ENCODE measurements around the gene AJM1. TPM values are rescaled to one million over a fixed set of nuclear protein-coding genes. Genes with fewer than 3 reads are reported as not detected.
"Not testable (repeated sequence)": the region's sequence is repeated elsewhere in the genome, so short reads cannot be mapped to it uniquely, and the experiment has no call there.

The AJM1 gene
- total RNA-seq, 2 experiments from 2014 or later: 3.8 to 4.2 TPM

- H3K9me3 Mint-ChIP-seq: no peaks in the 10 kb centered on the region
- POLR2A ChIA-PET: no interaction called here
- no peak for DNase-seq
- CTCF ChIA-PET: interaction anchor here (0.6 kb wide), 1 partner anchor 24 kb away, joined by 3 read pairs; no protein-coding TSS in a partner anchor
- H3K27ac Mint-ChIP-seq: peak overlapping the region; percentile 67
- H3K36me3 Mint-ChIP-seq: peaks cover 10% of the 10 kb centered on the region
- H3K27me3 Mint-ChIP-seq: no peaks in the 10 kb centered on the region
- H3K4me3 Mint-ChIP-seq: peak overlapping the region; percentile 87
- intact Hi-C loops (cut with micrococcal nuclease): no loop called here
- H3K4me1 Mint-ChIP-seq (ENCODE audit: low read depth): peaks cover 18% of the 10 kb centered on the region
These were observed 22.9 kb downstream of the AJM1 start for GRCh38 chr9:136865041-136865767.

- Mint-ChIP-seq H3K4me1 (ENCODE audit: low read depth) (peaks cover 18% of the 10 kb centered on the region), H3K9me3 (no peaks in the 10 kb centered on the region), H3K4me3 (peak overlapping the region; percentile 87), H3K27me3 (no peaks in the 10 kb centered on the region), H3K27ac (peak overlapping the region; percentile 67), H3K36me3 (peaks cover 8% of the 10 kb centered on the region)
- POLR2A ChIA-PET: interaction anchor here (0.7 to 1.0 kb wide), 3 partner anchors 9 to 36 kb away, joined by 3 to 6 read pairs (median 5); no protein-coding TSS in a partner anchor
- no peak for DNase-seq
- CTCF ChIA-PET: interaction anchor here (3.1 kb wide), 1 partner anchor 23 kb away, joined by 10 read pairs; the partner anchor contains the start of gene AJM1
- intact Hi-C loops (cut with micrococcal nuclease): loop anchor here (1.0 kb wide), 2 partner anchors 17 to 21 kb away; partner anchors contain the start of gene TRAF2
These were observed 23.5 kb downstream of the AJM1 start for GRCh38 chr9:136865768-136866103.

- not testable (repeated sequence) for H3K9me3 Mint-ChIP-seq, H3K27ac Mint-ChIP-seq, H3K27me3 Mint-ChIP-seq, DNase-seq, H3K36me3 Mint-ChIP-seq
- Mint-ChIP-seq H3K4me1 (ENCODE audit: low read depth) (peaks cover 18% of the 10 kb centered on the region), H3K4me3 (peak overlapping the region; percentile 67)
- ChIA-PET POLR2A (interaction anchor here (1.3 kb wide), 1 partner anchor 15 kb away, joined by 4 read pairs; no protein-coding TSS in a partner anchor), CTCF (interaction anchor here (1.2 to 3.1 kb wide), 2 partner anchors 16 to 24 kb away, joined by 3 to 10 read pairs; partner anchors contain the start of gene AJM1)
- intact Hi-C loops (cut with micrococcal nuclease): loop anchor here (1.0 kb wide), 2 partner anchors 15 to 19 kb away; partner anchors contain the start of gene TRAF2
These were observed 24.7 kb downstream of the AJM1 start for GRCh38 chr9:136866898-136867421.

- DNase-seq: no peak
- Mint-ChIP-seq H3K4me1 (ENCODE audit: low read depth) (peaks cover 18% of the 10 kb centered on the region), H3K27ac (no peak overlapping the region), H3K4me3 (peak overlapping the region; percentile 67), H3K36me3 (peaks cover 6% of the 10 kb centered on the region), H3K9me3 (peaks cover 3% of the 10 kb centered on the region), H3K27me3 (no peaks in the 10 kb centered on the region)
- ChIA-PET CTCF (interaction anchor here (3.1 kb wide), 1 partner anchor 25 kb away, joined by 10 read pairs; the partner anchor contains the start of gene AJM1), POLR2A (interaction anchor here (1.3 kb wide), 1 partner anchor 14 kb away, joined by 4 read pairs; no protein-coding TSS in a partner anchor)
- intact Hi-C loops (cut with micrococcal nuclease): no loop called here
These were observed 25.2 kb downstream of the AJM1 start for GRCh38 chr9:136867480-136867879.

GRCh38 chr9:136867917-136868316 is 25.6 kb downstream of the AJM1 start:
- intact Hi-C loops (cut with micrococcal nuclease): no loop called here
- Mint-ChIP-seq H3K36me3 (peaks cover 6% of the 10 kb centered on the region), H3K27ac (no peak overlapping the region), H3K4me3 (peak overlapping the region; percentile 67), H3K9me3 (peaks cover 8% of the 10 kb centered on the region), H3K27me3 (no peaks in the 10 kb centered on the region), H3K4me1 (ENCODE audit: low read depth) (peaks cover 18% of the 10 kb centered on the region)
- ChIA-PET POLR2A (interaction anchor here (1.3 kb wide), 1 partner anchor 14 kb away, joined by 4 read pairs; no protein-coding TSS in a partner anchor), CTCF (interaction anchor here (3.1 kb wide), 1 partner anchor 25 kb away, joined by 10 read pairs; the partner anchor contains the start of gene AJM1)
- DNase-seq: no peak

- DNase-seq: no peak
- no peaks in the 10 kb centered on the region for H3K27me3 Mint-ChIP-seq
- H3K36me3 Mint-ChIP-seq: peaks cover 4% of the 10 kb centered on the region
- peak overlapping the region; percentile 20 for H3K4me3 Mint-ChIP-seq
- H3K27ac Mint-ChIP-seq: no peak overlapping the region
- ChIA-PET POLR2A (no interaction called here), CTCF (interaction anchor here (0.7 to 3.1 kb wide), 2 partner anchors 26 to 166 kb away, joined by 3 to 10 read pairs; partner anchors contain the start of gene AJM1)
- intact Hi-C loops (cut with micrococcal nuclease): no loop called here
- H3K9me3 Mint-ChIP-seq: peaks cover 9% of the 10 kb centered on the region
- H3K4me1 Mint-ChIP-seq (ENCODE audit: low read depth): peaks cover 18% of the 10 kb centered on the region
These were observed 26.4 kb downstream of the AJM1 start for GRCh38 chr9:136868644-136869043.

- H3K27me3 Mint-ChIP-seq; intact Hi-C loops (cut with micrococcal nuclease); DNase-seq; H3K4me3 Mint-ChIP-seq; H3K36me3 Mint-ChIP-seq; H3K27ac Mint-ChIP-seq; H3K9me3 Mint-ChIP-seq: not testable (repeated sequence)
- CTCF ChIA-PET: interaction anchor here (1.6 kb wide), 1 partner anchor 13 kb away, joined by 5 read pairs; no protein-coding TSS in a partner anchor
- POLR2A ChIA-PET: interaction anchor here (0.8 kb wide), 1 partner anchor 55 kb away, joined by 3 read pairs; no protein-coding TSS in a partner anchor
- peaks cover 10% of the 10 kb centered on the region for H3K4me1 Mint-ChIP-seq (ENCODE audit: low read depth)
These were observed 27.3 kb downstream of the AJM1 start for GRCh38 chr9:136869611-136870010.

GRCh38 chr9:136875155-136875554 is 32.9 kb downstream of the AJM1 start:
- no peak overlapping the region for H3K27ac Mint-ChIP-seq
- no peak overlapping the region for H3K4me3 Mint-ChIP-seq
- H3K9me3 Mint-ChIP-seq: peaks cover 9% of the 10 kb centered on the region
- ChIA-PET POLR2A (interaction anchor here (0.6 kb wide), 1 partner anchor 40 kb away, joined by 4 read pairs; no protein-coding TSS in a partner anchor), CTCF (no interaction called here)
- intact Hi-C loops (cut with micrococcal nuclease): no loop called here
- no peak for DNase-seq
- H3K27me3 Mint-ChIP-seq: no peaks in the 10 kb centered on the region
- peaks cover 1% of the 10 kb centered on the region for H3K4me1 Mint-ChIP-seq (ENCODE audit: low read depth)
- no peaks in the 10 kb centered on the region for H3K36me3 Mint-ChIP-seq

GRCh38 chr9:136876476-136876875 is 34.2 kb downstream of the AJM1 start:
- Mint-ChIP-seq H3K4me3 (no peak overlapping the region), H3K36me3 (no peaks in the 10 kb centered on the region), H3K27me3 (no peaks in the 10 kb centered on the region), H3K9me3 (peaks cover 9% of the 10 kb centered on the region), H3K27ac (no peak overlapping the region), H3K4me1 (ENCODE audit: low read depth) (peaks cover 12% of the 10 kb centered on the region)
- CTCF ChIA-PET: no interaction called here
- intact Hi-C loops (cut with micrococcal nuclease): no loop called here
- POLR2A ChIA-PET: interaction anchor here (0.6 kb wide), 1 partner anchor 28 kb away, joined by 5 read pairs; no protein-coding TSS in a partner anchor
- no peak for DNase-seq

GRCh38 chr9:136880651-136881050 is 38.4 kb downstream of the AJM1 start:
- Mint-ChIP-seq H3K27ac (peak overlapping the region; percentile 62), H3K9me3 (no peaks in the 10 kb centered on the region), H3K36me3 (peaks cover 6% of the 10 kb centered on the region), H3K4me3 (no peak overlapping the region), H3K4me1 (ENCODE audit: low read depth) (peaks cover 34% of the 10 kb centered on the region), H3K27me3 (no peaks in the 10 kb centered on the region)
- intact Hi-C loops (cut with micrococcal nuclease): loop anchor here (10.0 kb wide), 2 partner anchors 324 to 346 kb away; partner anchors contain the start of genes NDOR1, TMEM203 and TPRN
- POLR2A ChIA-PET: interaction anchor here (0.7 kb wide), 2 partner anchors 53 to 64 kb away, joined by 3 read pairs; partner anchors contain the start of gene FBXW5
- CTCF ChIA-PET: interaction anchor here (2.2 to 2.5 kb wide), 3 partner anchors 22 to 149 kb away, joined by 9 to 14 read pairs (median 13); partner anchors contain the start of gene AJM1
- DNase-seq: peak; percentile 34

- Mint-ChIP-seq H3K4me3 (peak overlapping the region; percentile 76), H3K36me3 (peaks cover 6% of the 10 kb centered on the region), H3K4me1 (ENCODE audit: low read depth) (peaks cover 34% of the 10 kb centered on the region), H3K27ac (peak overlapping the region; percentile 95), H3K27me3 (no peaks in the 10 kb centered on the region), H3K9me3 (no peaks in the 10 kb centered on the region)
- POLR2A ChIA-PET: interaction anchor here (0.6 to 2.1 kb wide), 12 partner anchors 9 to 339 kb away, joined by 3 to 23 read pairs (median 3); partner anchors contain the start of genes EDF1 and FBXW5
- DNase-seq: peak; percentile 86
- CTCF ChIA-PET: interaction anchor here (0.7 to 2.5 kb wide), 12 partner anchors 11 to 214 kb away, joined by 3 to 14 read pairs (median 4); partner anchors contain the start of genes AJM1 and FBXW5
- intact Hi-C loops (cut with micrococcal nuclease): loop anchor here (1.0 to 10.0 kb wide), 7 partner anchors 15 to 347 kb away; partner anchors contain the start of genes EDF1, FBXW5, MAN1B1 and NDOR1
These were observed 39.4 kb downstream of the AJM1 start for GRCh38 chr9:136881691-136882108.

All from activated CD4-positive, alpha-beta memory T cell treated with anti-CD3 and anti-CD28 coated beads for 36 hours (primary cell).